K562 (cell line): Measurements from ENCODE around the gene NAA38. TPM values are rescaled to one million over a fixed set of nuclear protein-coding genes. Genes with fewer than 3 reads are reported as not detected.

ENCODE experiments used
- ATAC-seq: fragments of 200-7000 bp; cut with Tn5 transposase; 3 replicates; pipeline ENCODE4 v1.9.1; 2020; ENCODE audit warnings: moderate library complexity
- Bru-seq: library from RNA; stranded (reverse); fragments of 400-500 nt; gene quantifications from one replicate; lab custom pipeline; 2021; lab: Mats Ljungman, UMichigan
- BruChase-seq, 2 experiments: library from RNA; stranded (reverse); fragments of 400-500 nt; gene quantifications; one replicate each; lab custom pipeline; 2021; lab: Mats Ljungman, UMichigan
- BruUV-seq: library from RNA; stranded (reverse); fragments of 400-500 nt; replicated peaks from 2 replicates; lab custom pipeline; 2021; lab: Mats Ljungman, UMichigan
- CTCF ChIA-PET: fragments of 300-600 bp; formaldehyde crosslinking; extraction: SDS; loops from one replicate; lab custom pipeline; 2021; ENCODE audit warnings: low intra/inter-chr PET ratio; lab: Yijun Ruan, JAX
- POLR2A ChIA-PET: fragments of 300-600, 350-650 bp; sonication (Branson Sonifier 250); formaldehyde crosslinking; extraction: SDS; loops from one replicate; lab custom pipeline; 2021; ENCODE audit warnings: antibody characterized with exemption, inconsistent platforms; lab: Yijun Ruan, JAX
- DNase-seq, 4 experiments: peaks; one replicate each; pipeline versions ENCODE4 v3.0.0 to v3.0.0-alpha.2; 2011 to 2018; ENCODE audit warnings: low spot score in 3 of 4, mixed read lengths in 3 of 4; ENCODE audit errors: extremely low read depth in 1 of 4
- FAIRE-seq: peaks from 2 replicates; lab custom pipeline; 2011; peaks lifted over from hg19 to GRCh38; lab: Jason Lieb, UNC
- H2AFZ ChIP-seq: 2 replicates; pipeline ENCODE4 v1.6.0; 2011; ENCODE audit warnings: low read depth, low read length, control low read depth, inconsistent platforms
- H3K27ac ChIP-seq: fragments of 200-600 bp; 3 replicates; pipeline ENCODE4 v1.8.0; 2011; ENCODE audit warnings: low read depth, mild to moderate bottlenecking, control low read depth, inconsistent platforms, low read length, moderate library complexity, mixed read lengths; ENCODE audit errors: extremely low read depth
- H3K27me3 ChIP-seq, 2 experiments: fragments of 300-600 bp in 1 of 2; 2 replicates in 1 of 2; 3 replicates in 1 of 2; pipeline versions ENCODE4 v1.6.0 to v1.8.0; 2011; ENCODE audit warnings: inconsistent platforms in 2 of 2, low read length in 2 of 2, mild to moderate bottlenecking in 1 of 2, mixed read lengths in 1 of 2, moderate library complexity in 1 of 2; ENCODE audit not compliant: control insufficient read depth in 2 of 2, insufficient read depth in 2 of 2
- H3K36me3 ChIP-seq: fragments of 300-600 bp; 3 replicates; pipeline ENCODE4 v1.8.0; 2011; ENCODE audit warnings: mild to moderate bottlenecking, low read length, inconsistent platforms; ENCODE audit not compliant: control insufficient read depth, insufficient read depth
- H3K4me1 ChIP-seq, 2 experiments: fragments of 200-600 bp in 1 of 2; replicated peaks in 1 of 2; 2 replicates in 1 of 2; 3 replicates in 1 of 2; pipeline versions ENCODE4 v1.5.1 to v1.8.0; 2011; ENCODE audit warnings: inconsistent platforms in 2 of 2, low read length in 2 of 2, mild to moderate bottlenecking in 1 of 2, mixed read lengths in 1 of 2, moderate library complexity in 1 of 2; ENCODE audit not compliant: control insufficient read depth in 2 of 2, insufficient read depth in 2 of 2
- H3K4me2 ChIP-seq: 2 replicates; pipeline ENCODE4 v1.6.1; 2011; ENCODE audit warnings: low read length, control low read depth, inconsistent platforms, mixed read lengths; ENCODE audit not compliant: insufficient read depth
- H3K4me3 ChIP-seq: fragments of 200-600 bp; sonication (generic), shearing (Covaris generic); 2 replicates; pipeline ENCODE4 v1.5.1; 2016; ENCODE audit warnings: control low read depth, inconsistent platforms
- H3K79me2 ChIP-seq: fragments of 200-600 bp; 3 replicates; pipeline ENCODE4 v1.8.0; 2011; ENCODE audit warnings: low read length, inconsistent platforms; ENCODE audit not compliant: control insufficient read depth, insufficient read depth
- H3K9ac ChIP-seq, 2 experiments: 2 replicates each; pipeline versions ENCODE4 v1.6.0 to v1.6.1; 2011; ENCODE audit warnings: low read depth in 2 of 2, low read length in 2 of 2, control low read depth in 1 of 2, inconsistent platforms in 1 of 2, mild to moderate bottlenecking in 1 of 2, mixed read lengths in 1 of 2; ENCODE audit not compliant: insufficient read depth in 1 of 2
- H3K9me1 ChIP-seq: one replicate; pipeline ENCODE4 v1.6.0; 2011; ENCODE audit warnings: inconsistent platforms, mild to moderate bottlenecking, low read length, moderate library complexity; ENCODE audit not compliant: control insufficient read depth, insufficient read depth
- H3K9me3 ChIP-seq: replicated peaks from 2 replicates; pipeline ENCODE4 v1.5.1; 2011; ENCODE audit warnings: low read depth, low read length, inconsistent platforms; ENCODE audit not compliant: control insufficient read depth, insufficient read depth
- H4K20me1 ChIP-seq: replicated peaks from 2 replicates; pipeline ENCODE4 v1.6.1; 2011; ENCODE audit warnings: low read length, inconsistent platforms, mixed read lengths; ENCODE audit not compliant: control insufficient read depth, insufficient read depth
- BCLAF1 ChIP-seq, 2 experiments: fragments of 450-650 bp in 1 of 2; IDR thresholded peaks; 2 replicates each; pipeline ENCODE4 v1.6.1; 2011 to 2017; ENCODE audit warnings: low read depth in 2 of 2, antibody characterized with exemption in 1 of 2, borderline replicate concordance in 1 of 2, low read length in 1 of 2, mild to moderate bottlenecking in 1 of 2, mixed read lengths in 1 of 2; ENCODE audit not compliant: control insufficient read depth in 1 of 2
- PHF8 ChIP-seq: fragments of 200-600 bp; sonication (generic); IDR thresholded peaks from 2 replicates; pipeline ENCODE4 v1.6.1; 2012; ENCODE audit warnings: mixed run types, mild to moderate bottlenecking, inconsistent platforms, low read length, moderate library complexity, borderline replicate concordance
- RBM34 ChIP-seq: fragments of 200-400 bp; formaldehyde crosslinking; IDR thresholded peaks from 2 replicates; pipeline ENCODE4 v1.6.1; 2018; ENCODE audit warnings: low read length, borderline replicate concordance; ENCODE audit not compliant: insufficient read depth
- SAP30 ChIP-seq: fragments of 200-600 bp; sonication (generic); IDR thresholded peaks from 2 replicates; pipeline ENCODE4 v1.6.1; 2012; ENCODE audit warnings: borderline replicate concordance, low read depth, mild to moderate bottlenecking, moderate library complexity, low read length, control low read depth, inconsistent platforms; ENCODE audit not compliant: insufficient read depth, poor library complexity, severe bottlenecking
- WGBS: fragments of 100-300 bp; shearing (Covaris generic); methylation state at CpG from one replicate; pipeline ENCODE4 v1.1.6; 2016; ENCODE audit warnings: low coverage, mixed read lengths; ENCODE audit not compliant: insufficient coverage; ENCODE audit errors: missing lambda C conversion rate; 5-methylcytosine and 5-hydroxymethylcytosine counted together
- in situ Hi-C: fragments of 300-500 bp; cut with MboI; formaldehyde crosslinking; loops from 4 replicates; pipeline ENCODE4 v1.15.0; 2018; ENCODE audit warnings: inconsistent platforms, mixed read lengths
- intact Hi-C: fragments of 100-400 bp; cut with micrococcal nuclease; formaldehyde crosslinking; loops from 2 replicates; pipeline ENCODE4 v1.14.2; 2022
- long read RNA-seq, 3 experiments: library from polyadenylated mRNA in 2 of 3; library from RNA in 1 of 3; unstranded in 2 of 3; stranded (forward) in 1 of 3; transcript quantifications; one replicate each; pipeline ENCODE4 v2.0.0, GENCODE V29; 2019 to 2022
- polyA minus RNA-seq, 3 experiments: library from RNA; depleted of rRNA, polyadenylated mRNA; stranded (reverse); fragments of >200 nt; gene quantifications; 2 replicates each; pipeline ENCODE4 v1.2.3, GENCODE V29; 2011
- polyA plus RNA-seq, 8 experiments: library from polyadenylated mRNA; depleted of rRNA in 4 of 8; stranded (reverse) in 5 of 8; unstranded in 3 of 8; fragments of >200 nt; fragmentation: Nextera tagmentation in 2 of 8; fragmentation: Illumina TruSeq in 1 of 8; extraction: Ambion mirVana in 2 of 8; extraction: Trizol in 1 of 8; gene quantifications; 2 replicates each; pipeline versions ENCODE4 v1.2.1 to v1.2.3, GENCODE V29; 2011 to 2014; ENCODE audit warnings: inconsistent platforms in 1 of 8, missing spikeins in 1 of 8
- total RNA-seq, 7 experiments: library from RNA; depleted of rRNA in 6 of 7; stranded (reverse); fragments of >200 nt in 6 of 7; fragmentation: Illumina TruSeq in 2 of 7; extraction: Trizol in 2 of 7; gene quantifications; 2 replicates each; pipeline versions ENCODE4 v1.2.1 to v1.2.3, GENCODE V29; 2011 to 2021; ENCODE audit warnings: low replicate concordance in 1 of 7

The NAA38 gene
- total RNA-seq (2011; cell fraction: chromatin; rRNA removed; ENCODE audit: low replicate concordance): 6.8 and 9.8 TPM in 2 replicates
- total RNA-seq (2011; cell fraction: nucleolus; rRNA removed): 15.5 and 19.7 TPM in 2 replicates
- total RNA-seq (2011; cell fraction: nucleoplasm; rRNA removed): 10.8 and 15.5 TPM in 2 replicates
- total RNA-seq (2014; rRNA removed) (99.8 TPM in 2 replicates), total RNA-seq (2014; rRNA removed; fragmentation: Illumina TruSeq; extraction: Trizol) (13.3 and 16.4 TPM in 2 replicates), total RNA-seq (2015; rRNA removed; fragmentation: Illumina TruSeq; extraction: Trizol) (52.6 and 57.3 TPM in 2 replicates), total RNA-seq (2021) (54.7 and 61.2 TPM in 2 replicates), polyA plus RNA-seq (2011; rRNA removed) (34.5 and 39.9 TPM in 2 replicates), polyA plus RNA-seq (2014; fragmentation: Illumina TruSeq; extraction: Trizol) (19.1 and 32.8 TPM in 2 replicates), polyA plus RNA-seq (2014; fragmentation: Nextera tagmentation; extraction: Ambion mirVana) (10 to 100 TPM; 70.4 to 90.4 TPM), polyA plus RNA-seq (2014; rRNA removed) (87.3 and 104 TPM in 2 replicates), polyA minus RNA-seq (2011; rRNA and poly(A)+ RNA removed) (4.0 and 5.2 TPM in 2 replicates), Bru-seq, nascent RNA (percentile 68 among the genes with signal in this experiment), BruChase-seq, experiment 1, labeled RNA remaining after a 2-hour chase (percentile 68 among the genes with signal in this experiment), BruChase-seq, experiment 2, labeled RNA remaining after a 6-hour chase (percentile 63 among the genes with signal in this experiment)
- polyA plus RNA-seq (2011; cell fraction: cytosol; rRNA removed): 53.5 and 108 TPM in 2 replicates
- 33.4 and 45.6 TPM in 2 replicates for polyA plus RNA-seq (2011; cell fraction: nucleus; rRNA removed)
- 56.0 and 83.5 TPM in 2 replicates for polyA plus RNA-seq (2012)
- polyA minus RNA-seq (2011; cell fraction: cytosol; rRNA and poly(A)+ RNA removed): 26.4 and 63.1 TPM in 2 replicates
- polyA minus RNA-seq (2011; cell fraction: nucleus; rRNA and poly(A)+ RNA removed): 11.7 and 17.4 TPM in 2 replicates
- long read RNA-seq, experiment 1, transcript NAA38-205 (3 exons, 852 nt): major isoform, 34 of 71 reads
- long read RNA-seq, experiment 1, transcript NAA38-201 (2 exons, 999 nt): minor isoform, 11 of 71 reads
- long read RNA-seq, experiment 1, partial matches to known transcripts: 11 of 71 reads
- long read RNA-seq, experiment 1, other reads (novel, unspliced or antisense): 10 of 71 reads
- long read RNA-seq, experiment 2, transcript NAA38-201 (2 exons, 999 nt): minor isoform, 18 of 69 reads
- long read RNA-seq, experiment 2, transcript NAA38-205 (3 exons, 852 nt): major isoform, 30 of 69 reads
- long read RNA-seq, experiment 2, partial matches to known transcripts: 1 of 69 reads
- long read RNA-seq, experiment 2, other reads (novel, unspliced or antisense): 15 of 69 reads
- long read RNA-seq, experiment 3, transcript NAA38-201 (2 exons, 999 nt): minor isoform, 7 of 53 reads
- long read RNA-seq, experiment 3, transcript NAA38-203 (3 exons, 553 nt): minor isoform, 6 of 53 reads
- long read RNA-seq, experiment 3, transcript NAA38-205 (3 exons, 852 nt): major isoform, 34 of 53 reads
- long read RNA-seq, experiment 3, partial matches to known transcripts: 0 of 53 reads
- long read RNA-seq, experiment 3, other reads (novel, unspliced or antisense): 4 of 53 reads

- DNase-seq: peak; percentile 78 to 95 (median 84)
- POLR2A ChIA-PET: interaction anchor here (0.6 to 2.3 kb wide), 17 partner anchors 9 to 205 kb away, joined by 3 to 14 read pairs (median 4); no protein-coding TSS in a partner anchor
- peak within 1 kb of the TSS; percentile 88 to 94 for H3K9ac ChIP-seq
- intact Hi-C loops: loop anchor here (1.0 to 10.0 kb wide), 5 partner anchors 19 to 112 kb away; partner anchors contain the start of gene KDM6B
- CTCF ChIA-PET: interaction anchor here (0.6 to 1.3 kb wide), 2 partner anchors 92 to 114 kb away, joined by 6 read pairs; no protein-coding TSS in a partner anchor
- peak within 1 kb of the TSS; percentile 65 for H3K4me3 ChIP-seq
- no peaks in the 10 kb centered on the region for H3K9me3 ChIP-seq
- in situ Hi-C loops: no loop called here
- H3K27ac ChIP-seq: peak within 1 kb of the TSS; percentile 94
- TSS peak; percentile 94 for BruUV-seq
- H3K9me1 ChIP-seq: no peaks in the 10 kb centered on the region
- H3K79me2 ChIP-seq: peaks cover 12% of the 10 kb centered on the region
- peak within 1 kb of the TSS; percentile 99 for H2AFZ ChIP-seq
- ATAC-seq: peak; percentile 93
- H3K27me3 ChIP-seq: no peaks in the 10 kb centered on the region
- WGBS: 1% methylated on average over 40 of the region's 64 CpGs
- peak; percentile 99 for FAIRE-seq
- peak within 1 kb of the TSS; percentile 93 for H3K4me2 ChIP-seq
- peaks cover 11 to 48% of the 10 kb centered on the region in 2 experiments; a peak in 4 of 5 replicates for H3K4me1 ChIP-seq
- no peaks in the 10 kb centered on the region for H4K20me1 ChIP-seq
- H3K36me3 ChIP-seq: peaks cover 28% of the 10 kb centered on the region; the same call in 2 of the 3 replicates
- TF ChIP-seq PHF8 (peak; percentile 62; the same call in 1 of the 2 replicates), RBM34 (no peak), BCLAF1 (IDR thresholded peaks at IDR 0.05; ENCODE audit: borderline replicate concordance in 1 of 2, control insufficient read depth in 1 of 2, low read depth in 2 of 2, low read length in 1 of 2) (no peak), SAP30 (no peak)
These were observed at the start of gene NAA38 for GRCh38 chr17:7856811-7857712. TSS of gene NAA38 (minus strand) at chr17:7857559. CDS start at chr17:7857463, 96 bp downstream.
